Measurements from ENCODE around the gene RAPGEFL1.

- TF ChIP-seq CTCF (IDR thresholded peaks at IDR 0.05 in 4 of 5, conservative IDR thresholded peaks at IDR 0.05 in 1 of 5) (no peak), POLR2A (IDR thresholded peaks at IDR 0.05) (no peak)
Measured at GRCh38 chr17:40145476-40145875, 31.8 kb upstream of the RAPGEFL1 start.

Data from gastrocnemius medialis (tissue), 4 donors.